ENCODE data around the gene SRL. TPM values are rescaled to one million over a fixed set of nuclear protein-coding genes. Genes with fewer than 3 reads are reported as not detected.

The SRL gene
- total RNA-seq, 1 donor from 2014 or later = not detected

DNA sequence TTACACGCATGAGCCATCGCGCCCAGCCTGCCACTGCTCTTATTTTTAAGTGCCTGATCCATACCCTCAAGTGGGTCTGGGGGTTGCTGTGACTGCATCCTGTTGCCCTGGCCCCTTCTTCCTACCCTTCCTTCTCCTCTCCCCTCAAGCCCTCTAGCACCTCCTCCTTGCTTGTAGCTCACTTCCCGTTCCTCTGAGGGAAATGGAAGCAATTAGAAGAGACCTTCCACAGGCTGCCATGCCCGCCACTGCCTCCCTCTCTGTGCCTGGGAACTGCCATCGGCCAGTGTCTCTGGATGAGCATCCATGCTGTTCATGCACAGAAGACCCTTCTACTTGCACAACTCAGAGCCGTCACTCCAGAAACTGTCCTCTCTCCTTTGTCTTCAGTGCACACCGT lies 41.6 kb upstream of the SRL start:
- Mint-ChIP-seq H3K4me3 (ENCODE audit: unreplicated experiment) (no peak overlapping the region), H3K9me3 (ENCODE audit: unreplicated experiment) (peaks cover 4% of the 10 kb centered on the region), H3K27ac (ENCODE audit: unreplicated experiment) (no peak overlapping the region)

DNA sequence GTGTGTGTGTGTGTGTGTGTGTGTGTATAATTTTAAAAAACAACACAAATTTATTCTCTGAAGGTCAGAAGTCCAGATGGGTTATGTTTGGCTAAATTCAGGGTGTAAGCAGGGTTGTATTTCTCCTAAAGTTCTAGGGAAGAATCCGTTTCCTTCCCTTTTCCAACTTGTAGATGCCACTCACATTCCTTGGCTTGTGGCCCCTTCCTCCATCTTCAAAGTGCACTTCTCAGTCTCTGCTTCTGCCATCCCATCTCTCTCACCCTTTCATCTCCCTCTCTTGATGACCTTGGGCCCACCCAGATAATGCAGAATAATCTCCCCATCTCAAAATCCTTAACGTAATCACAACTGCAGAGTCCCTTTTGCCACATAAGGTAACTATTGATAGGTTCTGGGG lies 38.7 kb upstream of the SRL start:
- H3K27me3 Mint-ChIP-seq (ENCODE audit: unreplicated experiment) = no peaks in the 10 kb centered on the region
- no peak overlapping the region for H3K27ac Mint-ChIP-seq (ENCODE audit: unreplicated experiment)
- H3K4me3 Mint-ChIP-seq (ENCODE audit: unreplicated experiment) = no peak overlapping the region
- no peak for TF ChIP-seq CTCF (IDR thresholded peaks at IDR 0.05)
- DNase-seq (ENCODE audit: extremely low spot score, unreplicated experiment) = no peak
- H3K4me1 Mint-ChIP-seq (ENCODE audit: unreplicated experiment) = peaks cover 9% of the 10 kb centered on the region
- peaks cover 4% of the 10 kb centered on the region for H3K9me3 Mint-ChIP-seq (ENCODE audit: unreplicated experiment)
- no peaks in the 10 kb centered on the region for H3K36me3 Mint-ChIP-seq (ENCODE audit: unreplicated experiment)

More for the DNA sequence above, 41.6 kb upstream of the SRL start:
- Mint-ChIP-seq H3K36me3 (ENCODE audit: unreplicated experiment) (no peaks in the 10 kb centered on the region), H3K27me3 (ENCODE audit: unreplicated experiment) (no peaks in the 10 kb centered on the region), H3K4me1 (ENCODE audit: unreplicated experiment) (peaks cover 14% of the 10 kb centered on the region)
- no peak for TF ChIP-seq CTCF (IDR thresholded peaks at IDR 0.05)
- DNase-seq (ENCODE audit: extremely low spot score, unreplicated experiment) = no peak

- TF ChIP-seq CTCF (IDR thresholded peaks at IDR 0.05) = no peak
- Mint-ChIP-seq H3K4me1 (ENCODE audit: unreplicated experiment) (peaks cover 4% of the 10 kb centered on the region), H3K4me3 (ENCODE audit: unreplicated experiment) (no peak overlapping the region), H3K27ac (ENCODE audit: unreplicated experiment) (no peak overlapping the region), H3K36me3 (ENCODE audit: unreplicated experiment) (no peaks in the 10 kb centered on the region), H3K9me3 (ENCODE audit: unreplicated experiment) (peaks cover 4% of the 10 kb centered on the region), H3K27me3 (ENCODE audit: unreplicated experiment) (no peaks in the 10 kb centered on the region)
- DNase-seq (ENCODE audit: extremely low spot score, unreplicated experiment) = no peak
Observed at GRCh38 chr16:4277987-4278513, 36.2 kb upstream of the SRL start.

DNA sequence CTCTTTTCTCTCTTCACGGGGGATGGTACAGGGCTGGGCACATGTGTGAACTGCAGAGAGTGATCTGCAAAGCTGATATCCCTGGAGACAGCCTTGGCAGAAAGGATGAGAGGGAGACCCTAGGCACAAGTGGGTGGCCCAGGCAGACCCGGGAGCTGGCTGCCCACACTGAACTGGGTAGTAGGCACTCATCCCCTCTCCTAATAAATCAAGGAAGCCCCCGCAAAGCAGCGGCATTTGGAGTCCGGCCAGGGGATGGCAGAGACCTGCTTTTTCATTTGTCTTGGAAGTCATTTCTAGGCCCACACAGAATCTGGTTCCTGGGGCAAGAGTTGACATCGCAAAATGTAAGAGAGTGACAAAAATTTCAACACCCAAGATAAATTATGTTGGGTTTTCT lies 34.0 kb upstream of the SRL start:
- Mint-ChIP-seq H3K27me3 (ENCODE audit: unreplicated experiment) (no peaks in the 10 kb centered on the region), H3K4me3 (ENCODE audit: unreplicated experiment) (no peak overlapping the region), H3K9me3 (ENCODE audit: unreplicated experiment) (peaks cover 3% of the 10 kb centered on the region), H3K4me1 (ENCODE audit: unreplicated experiment) (peaks cover 4% of the 10 kb centered on the region), H3K27ac (ENCODE audit: unreplicated experiment) (no peak overlapping the region), H3K36me3 (ENCODE audit: unreplicated experiment) (no peaks in the 10 kb centered on the region)
- TF ChIP-seq CTCF (IDR thresholded peaks at IDR 0.05) = no peak
- DNase-seq (ENCODE audit: extremely low spot score, unreplicated experiment) = no peak

DNA sequence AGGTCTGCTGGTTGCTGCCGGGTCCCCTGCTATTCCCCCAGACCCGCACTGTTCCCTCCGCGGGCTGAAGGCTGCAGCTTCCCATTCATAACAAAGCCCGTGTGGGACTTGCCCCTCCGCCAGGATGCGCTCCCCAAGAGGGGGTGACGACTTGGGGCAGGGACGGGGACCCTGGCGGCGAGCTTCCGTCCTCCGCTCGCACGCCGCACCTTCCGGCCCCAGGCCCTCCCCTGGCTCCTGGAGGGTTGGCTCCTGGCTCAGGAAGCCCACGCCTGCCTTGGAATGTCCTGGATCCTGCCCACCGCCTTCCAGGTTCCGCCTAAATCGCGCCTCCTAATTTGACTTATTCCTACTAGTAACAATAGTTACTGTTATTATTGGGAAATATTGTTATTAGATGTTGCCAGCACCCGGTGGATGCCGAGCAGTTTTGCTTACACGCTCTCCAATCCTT lies 32.0 kb upstream of the SRL start:
- H3K36me3 Mint-ChIP-seq (ENCODE audit: unreplicated experiment) = no peaks in the 10 kb centered on the region
- peak; percentile 57 for TF ChIP-seq CTCF (IDR thresholded peaks at IDR 0.05)
- H3K9me3 Mint-ChIP-seq (ENCODE audit: unreplicated experiment) = no peaks in the 10 kb centered on the region
- peak overlapping the region; percentile 73 for H3K27ac Mint-ChIP-seq (ENCODE audit: unreplicated experiment)
- DNase-seq (ENCODE audit: extremely low spot score, unreplicated experiment) = no peak
- H3K27me3 Mint-ChIP-seq (ENCODE audit: unreplicated experiment) = no peaks in the 10 kb centered on the region
- H3K4me1 Mint-ChIP-seq (ENCODE audit: unreplicated experiment) = peaks cover 6% of the 10 kb centered on the region
- peak overlapping the region; percentile 75 for H3K4me3 Mint-ChIP-seq (ENCODE audit: unreplicated experiment)
